GM21529 (cell line): Measurements from ENCODE around the gene DGKI.

Experiments
- ATAC-seq: cut with Tn5 transposase; IDR thresholded peaks from one replicate; pipeline ENCODE4 v1.9.1; 2021; ENCODE audit not compliant: unreplicated experiment

Gene DGKI

DNA sequence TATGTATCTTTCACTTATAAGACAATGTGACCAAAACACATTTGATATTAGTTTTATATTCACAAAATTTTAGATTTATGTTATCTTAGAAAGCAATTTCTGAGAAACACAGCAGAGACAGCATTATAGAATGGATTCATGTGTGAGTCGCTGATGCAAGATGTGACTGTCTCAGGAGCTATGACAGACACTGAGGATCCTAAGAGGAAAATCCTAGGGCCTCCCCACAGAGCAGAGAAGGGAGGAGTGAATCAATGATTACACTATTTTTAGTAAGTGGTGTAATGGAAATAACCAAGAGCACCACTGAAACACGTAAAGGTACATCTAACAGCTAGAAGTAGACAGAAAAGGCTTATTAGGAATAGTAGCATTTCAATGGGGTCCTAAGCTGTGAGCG is 299.3 kb downstream of the DGKI start:
- no peak for ATAC-seq

DNA sequence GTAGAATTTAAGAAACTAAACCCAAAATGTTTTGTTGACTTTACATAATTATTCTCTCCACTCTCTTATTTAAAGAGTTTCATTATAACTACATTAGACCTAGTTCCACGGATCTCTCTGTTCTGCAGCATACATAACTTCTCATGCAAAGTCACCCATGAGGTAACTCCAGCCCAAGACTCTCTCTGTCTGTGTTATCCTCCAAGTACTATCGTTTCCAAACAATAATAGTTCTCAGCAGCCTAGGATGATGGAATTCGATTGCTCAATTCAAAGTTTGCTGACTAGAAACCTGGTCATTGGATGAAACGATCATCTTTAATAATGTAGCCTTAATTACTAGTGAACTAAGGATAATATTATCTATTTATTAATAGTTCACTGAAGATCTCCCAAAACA is 300.1 kb downstream of the DGKI start:
- no peak for ATAC-seq

DNA sequence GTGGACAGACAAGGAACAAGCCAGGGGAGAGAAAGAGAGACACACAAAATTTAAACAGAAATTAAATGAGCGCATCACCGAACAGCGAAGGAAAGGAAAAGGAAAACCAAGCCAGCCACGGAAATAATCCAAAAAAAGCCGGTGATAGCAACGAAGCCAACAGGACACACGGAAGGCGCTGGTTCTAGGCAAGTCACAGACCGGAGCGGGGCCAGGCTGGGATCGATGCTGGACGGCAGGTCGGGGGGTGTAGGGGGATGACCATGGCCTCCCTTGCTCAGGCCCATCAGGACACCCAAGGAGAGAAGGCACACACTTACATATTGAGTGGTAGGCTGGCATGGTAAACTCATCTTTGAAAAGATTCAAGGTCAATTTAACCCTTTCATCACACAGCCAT is 300.8 kb downstream of the DGKI start:
- ATAC-seq: no peak

DNA sequence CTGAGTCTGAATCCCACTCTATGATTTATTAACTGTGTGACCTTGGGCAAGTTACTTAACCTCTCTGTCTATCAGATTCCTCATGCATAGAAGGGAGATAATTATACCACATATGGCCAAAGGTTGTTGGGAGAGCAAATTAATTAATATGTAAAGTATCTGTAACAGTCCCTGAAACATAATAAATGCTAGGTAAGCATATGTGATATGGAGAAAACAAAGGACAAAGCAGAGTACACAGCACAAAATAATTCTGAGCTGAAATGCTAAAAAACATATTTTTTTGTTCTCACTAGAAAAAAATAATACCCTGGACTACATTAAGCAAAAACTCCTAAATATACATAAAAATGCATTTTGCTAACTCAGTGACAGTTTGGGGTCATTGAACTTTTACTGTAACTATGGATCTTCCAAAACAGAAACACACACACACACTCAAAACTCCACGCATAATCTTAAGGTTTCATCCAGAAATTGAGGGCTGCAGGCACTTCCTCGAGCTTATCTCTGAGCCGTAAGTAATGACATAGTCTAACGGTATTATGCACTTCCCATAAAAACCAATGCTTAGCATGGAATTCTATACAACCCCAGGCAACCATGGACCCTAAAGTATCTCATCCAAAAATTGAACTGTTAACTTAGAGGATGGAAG is 301.6 kb downstream of the DGKI start:
- no peak for ATAC-seq

DNA sequence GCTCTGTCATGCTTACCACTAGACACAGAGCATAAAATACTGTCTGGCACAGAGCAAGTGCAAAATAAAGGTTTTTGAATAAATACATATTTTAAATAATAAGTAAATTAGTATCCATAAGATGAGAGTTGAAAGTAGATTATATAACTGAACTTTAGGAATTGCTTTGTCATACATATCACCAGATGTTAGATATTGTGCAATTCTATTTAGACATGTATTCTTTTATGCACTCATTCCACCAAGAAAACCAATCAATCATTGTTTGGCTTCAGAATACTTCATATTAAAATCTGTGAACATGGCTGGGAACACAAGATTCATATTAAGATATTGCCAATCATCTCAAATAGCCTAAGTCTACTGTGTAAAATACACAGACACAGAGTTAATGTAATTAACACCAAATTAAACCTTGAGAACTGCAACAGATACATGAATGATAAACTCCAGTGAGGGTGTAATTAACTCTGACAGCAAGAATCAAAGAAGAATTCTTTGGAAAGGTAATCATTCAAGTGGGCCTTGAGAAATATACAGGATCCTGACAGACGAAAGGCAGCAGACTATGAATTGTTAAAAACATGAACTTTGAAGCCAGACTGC is 302.2 kb downstream of the DGKI start:
- no peak for ATAC-seq

DNA sequence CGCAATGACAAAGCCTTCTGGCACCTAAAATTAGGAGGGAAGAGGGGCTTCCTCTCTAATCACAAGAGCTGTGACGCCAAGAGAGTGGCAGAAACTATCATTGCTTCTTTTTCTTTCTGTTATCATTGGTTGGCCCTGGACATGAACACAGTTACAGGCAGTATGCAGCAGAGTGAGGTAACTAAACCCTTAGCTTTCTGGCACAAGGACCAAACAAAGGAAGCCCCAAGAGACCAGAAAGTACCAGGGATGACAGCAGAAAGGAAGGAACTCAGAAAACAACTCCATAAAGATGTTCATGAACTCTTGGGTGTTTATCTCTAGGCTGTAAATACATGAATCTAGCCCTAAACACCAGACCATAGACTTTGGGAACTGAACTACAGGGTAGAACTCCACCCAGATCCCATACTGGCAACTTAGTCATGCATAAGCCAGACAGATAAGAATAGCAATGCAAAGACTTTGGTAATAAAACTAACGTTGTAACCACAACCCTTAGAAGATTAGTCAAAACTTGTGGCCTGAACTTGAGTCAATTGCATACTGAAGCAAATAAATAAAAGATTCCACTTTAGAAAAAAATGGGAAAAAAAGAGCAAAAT is 307.6 kb downstream of the DGKI start:
- no peak for ATAC-seq

DNA sequence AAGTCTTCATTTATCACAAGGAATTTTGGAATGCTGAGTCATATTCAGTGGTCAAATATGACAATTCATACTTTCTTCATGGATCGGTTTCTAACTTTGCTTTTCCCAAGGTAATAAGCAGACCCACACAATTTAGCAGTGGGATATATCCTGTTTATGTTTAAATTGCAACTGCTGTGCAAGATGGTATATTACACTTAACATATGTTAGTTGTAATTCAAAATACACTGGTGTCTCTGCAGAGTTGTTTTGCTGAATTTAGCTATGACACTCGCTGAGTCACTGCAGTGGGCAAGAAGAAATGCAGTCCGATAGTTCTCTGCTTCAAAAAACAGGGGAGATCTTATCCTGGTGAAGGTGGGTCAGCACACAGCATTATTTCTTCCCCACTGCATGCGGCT is 308.4 kb downstream of the DGKI start:
- ATAC-seq: no peak

DNA sequence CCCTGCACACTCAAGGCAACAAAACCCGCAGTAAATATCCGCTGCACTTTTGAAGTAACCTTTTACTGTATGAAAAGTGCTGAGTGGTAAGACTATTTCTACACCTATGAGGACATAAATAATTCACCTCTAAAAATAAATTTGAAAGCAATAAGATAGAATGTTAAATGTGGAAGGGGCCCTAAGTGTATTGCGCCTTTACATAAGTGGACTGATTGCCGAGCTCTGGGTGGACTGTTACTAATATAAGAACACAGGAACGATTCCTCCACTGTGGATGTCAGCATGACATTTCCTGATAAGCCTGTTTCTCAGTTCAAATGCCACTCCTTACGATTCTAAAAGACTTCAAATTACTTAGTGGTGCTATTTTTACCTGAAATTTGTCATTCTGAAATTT is 311.2 kb downstream of the DGKI start:
- ATAC-seq: no peak

DNA sequence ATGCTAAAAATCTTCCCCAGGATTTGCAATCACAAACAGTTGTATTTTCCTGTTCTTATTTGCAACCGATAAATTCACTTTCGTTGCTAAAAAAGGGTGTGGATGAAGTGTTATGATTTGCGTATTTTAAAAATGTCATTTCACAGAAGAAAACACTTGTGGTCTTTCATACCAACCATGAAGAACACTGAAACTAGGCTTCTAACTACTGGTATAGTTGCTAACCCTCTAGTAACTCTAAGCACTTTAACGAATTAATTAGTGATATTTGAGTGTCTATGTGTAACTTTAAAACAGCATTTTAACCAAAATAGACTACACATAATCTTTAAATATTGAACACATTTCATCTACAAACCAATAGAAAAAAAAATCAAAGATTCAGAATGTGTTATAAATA is 315.1 kb downstream of the DGKI start:
- ATAC-seq: no peak

DNA sequence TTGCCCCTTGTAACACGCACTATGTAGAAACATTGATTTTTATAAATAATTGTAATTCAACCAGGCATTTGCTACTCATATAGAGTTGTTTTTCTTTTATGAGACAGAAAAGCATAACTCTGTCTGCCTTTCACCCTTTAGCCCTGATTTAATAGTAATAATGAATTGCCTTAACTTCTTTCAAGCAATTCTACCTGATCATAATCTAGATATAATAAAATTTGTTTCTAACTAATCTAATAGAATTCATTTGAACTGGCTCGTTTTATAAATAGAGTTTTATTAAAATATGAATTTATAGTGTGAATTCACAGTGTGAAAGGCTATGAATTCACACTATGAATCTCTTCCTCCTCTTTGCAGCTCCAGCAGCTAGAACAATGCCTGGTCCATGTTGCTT is 319.1 kb downstream of the DGKI start:
- ATAC-seq: no peak

DNA sequence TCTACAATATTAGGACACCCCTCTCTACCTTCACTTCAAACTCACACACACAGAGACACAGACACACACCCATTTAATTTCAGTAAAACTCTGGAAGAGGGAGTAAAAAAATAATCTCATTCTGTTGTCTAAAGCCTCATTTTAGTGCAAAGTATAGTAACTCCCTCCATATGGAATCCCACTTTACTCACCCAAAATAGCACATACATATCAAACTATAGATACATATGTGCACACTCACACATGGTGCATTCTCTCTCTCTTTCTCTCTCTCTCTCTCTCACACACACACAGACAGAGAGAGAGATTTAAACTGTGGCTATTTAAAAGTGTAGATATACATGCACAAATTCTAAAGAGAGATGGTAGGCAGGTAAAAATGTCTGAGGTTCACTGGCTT is 323.6 kb downstream of the DGKI start:
- ATAC-seq: no peak

DNA sequence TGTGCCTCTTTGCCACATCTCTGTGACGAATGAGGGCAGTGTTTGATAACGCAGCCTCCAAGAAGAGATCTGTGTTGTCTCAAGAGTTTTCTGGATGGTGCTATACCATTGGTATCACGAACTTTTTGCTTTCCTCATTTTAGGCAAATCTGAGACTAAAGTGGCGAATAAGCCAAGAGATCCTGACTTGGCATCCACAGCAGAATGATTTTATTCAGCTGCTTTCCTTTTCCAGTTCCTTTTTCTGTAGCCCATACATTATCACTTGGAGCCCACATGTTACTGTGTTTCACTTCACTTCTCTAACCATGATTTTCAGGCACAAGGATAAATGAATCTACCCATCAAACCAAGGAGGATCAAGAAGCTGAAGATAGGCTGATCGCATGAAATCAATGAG is 325.3 kb downstream of the DGKI start:
- ATAC-seq: no peak

DNA sequence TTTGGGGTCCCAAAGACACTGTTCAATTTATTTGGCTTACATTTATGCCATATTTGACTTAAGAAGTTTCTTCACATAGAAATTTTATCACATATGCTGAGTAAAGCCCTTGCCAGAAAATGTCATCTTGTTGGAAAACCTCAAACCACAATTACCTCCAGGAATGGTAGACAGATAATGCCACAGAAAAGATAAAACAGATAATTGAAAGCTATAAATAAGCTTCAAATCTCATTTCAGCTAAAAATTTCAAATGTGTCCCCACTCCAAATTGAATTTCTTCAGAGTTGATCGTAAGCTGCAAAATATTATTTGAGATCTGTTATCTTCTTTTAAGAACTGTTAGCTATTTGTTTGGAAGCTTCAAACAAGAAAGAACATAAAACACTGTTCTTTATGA is 326.8 kb downstream of the DGKI start:
- no peak for ATAC-seq

DNA sequence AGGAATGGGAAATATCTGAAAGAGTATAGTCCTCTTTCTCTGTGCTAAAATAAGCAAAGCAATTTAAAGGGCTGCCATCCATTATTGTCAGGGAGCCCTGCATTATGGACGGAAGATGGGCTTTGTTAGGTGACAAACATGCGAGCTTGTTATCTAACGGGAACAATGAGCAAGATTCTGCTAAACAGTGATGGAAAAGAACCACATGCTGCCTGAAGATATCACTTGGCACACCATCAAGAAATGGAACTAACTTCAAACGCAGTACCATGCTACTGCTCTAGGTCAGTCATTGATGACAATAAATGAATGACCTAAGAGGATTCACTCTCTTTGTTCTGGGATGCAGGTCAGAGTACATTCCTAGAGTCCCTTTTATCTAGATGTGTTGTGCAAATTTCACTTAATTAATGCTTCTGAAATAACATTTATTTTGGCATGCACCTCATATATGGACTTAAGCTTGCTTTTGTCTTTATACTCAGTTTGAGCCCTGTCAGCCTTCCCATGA is 327.5 kb downstream of the DGKI start:
- no peak for ATAC-seq

DNA sequence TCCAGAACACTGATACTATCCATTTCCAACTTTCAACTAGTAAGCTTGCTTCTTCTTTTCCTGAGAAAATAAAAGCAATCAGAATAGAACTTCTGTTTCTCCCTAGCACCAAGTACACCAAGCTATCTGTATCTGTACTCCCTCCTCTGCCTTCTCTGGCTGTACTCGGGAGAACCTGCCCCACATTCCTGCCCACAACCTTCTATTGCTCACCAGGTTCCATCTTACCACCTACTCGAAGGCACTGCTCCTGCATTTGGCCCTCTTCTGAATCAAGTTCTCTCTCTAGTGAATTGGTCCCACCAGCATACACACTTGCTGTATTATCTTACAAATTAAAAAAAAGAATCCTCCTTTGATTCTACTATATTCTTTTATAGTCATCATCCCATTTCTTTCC is 333.7 kb downstream of the DGKI start:
- ATAC-seq: no peak

DNA sequence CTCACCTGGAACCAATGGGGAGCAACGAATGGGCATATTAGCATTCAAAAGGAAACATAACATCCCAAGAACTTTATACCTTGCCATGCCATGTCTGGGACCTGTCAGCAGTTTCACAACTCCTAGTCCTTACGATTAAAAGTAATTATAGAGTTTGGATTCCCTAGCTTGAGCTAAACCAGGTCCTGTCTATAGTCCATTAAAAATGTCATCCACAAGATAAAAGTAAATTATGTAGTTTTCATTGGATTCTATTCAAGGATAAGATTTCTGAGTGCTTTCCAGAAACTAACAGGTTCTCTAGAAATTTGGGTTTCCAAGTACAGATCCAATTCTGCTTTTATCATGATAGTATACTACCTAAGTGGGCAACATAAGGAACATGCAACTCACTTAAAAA is 339.7 kb downstream of the DGKI start:
- no peak for ATAC-seq

DNA sequence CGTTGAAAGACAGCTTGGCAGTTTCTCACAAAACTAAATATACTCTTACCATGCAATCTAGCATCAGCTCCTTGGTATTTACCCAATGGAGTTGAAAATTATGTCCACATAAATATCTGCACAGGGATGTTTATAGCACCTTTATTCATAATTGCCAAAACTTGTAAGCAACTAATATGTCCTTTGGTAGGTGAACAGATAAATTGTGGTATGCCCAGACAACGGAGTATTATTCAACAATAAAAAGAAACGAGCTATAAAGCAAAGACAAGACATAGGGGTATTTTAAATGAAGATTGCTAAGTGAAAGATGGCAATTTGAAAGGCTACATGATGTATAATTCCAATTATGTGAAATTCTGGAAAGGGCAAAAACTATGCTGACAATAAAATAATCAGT is 340.7 kb downstream of the DGKI start:
- no peak for ATAC-seq

DNA sequence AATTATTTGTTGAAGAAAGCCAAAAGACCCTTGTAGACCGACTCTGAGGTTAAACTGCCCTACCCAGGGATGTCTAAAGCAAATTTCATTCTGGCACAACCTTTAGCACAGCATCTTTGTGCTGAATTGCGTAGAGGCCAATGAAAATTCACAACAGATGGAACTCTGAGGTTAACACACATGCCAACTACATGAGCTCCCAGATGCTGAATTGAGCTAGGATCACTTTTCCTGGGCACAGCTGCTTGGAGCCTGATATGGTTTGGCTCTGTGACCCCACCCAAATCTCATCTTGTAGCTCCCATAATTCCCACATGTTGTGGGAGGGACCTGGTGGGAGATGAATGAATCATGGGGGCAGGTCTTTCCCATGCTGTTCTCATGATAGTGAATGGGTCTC is 345.2 kb downstream of the DGKI start:
- ATAC-seq: no peak

DNA sequence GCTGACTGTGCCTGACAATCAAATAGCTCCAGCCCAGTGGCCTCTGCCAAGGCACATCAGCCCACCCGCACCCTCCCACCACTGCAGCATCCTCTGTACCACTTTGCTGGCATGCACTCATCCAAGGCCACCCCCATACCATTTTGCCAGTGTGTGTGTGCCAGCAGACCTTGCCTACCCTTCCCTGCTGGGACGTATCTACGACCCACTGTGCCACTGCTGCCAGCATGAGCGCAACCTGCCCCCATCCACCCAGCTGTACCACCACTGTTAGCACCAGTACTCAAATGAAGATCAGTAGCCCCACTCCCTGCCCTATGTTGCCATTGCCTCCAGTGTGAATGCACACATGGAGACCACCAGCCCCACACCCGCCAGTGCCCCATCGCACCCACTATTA is 353.9 kb downstream of the DGKI start:
- ATAC-seq: no peak

DNA sequence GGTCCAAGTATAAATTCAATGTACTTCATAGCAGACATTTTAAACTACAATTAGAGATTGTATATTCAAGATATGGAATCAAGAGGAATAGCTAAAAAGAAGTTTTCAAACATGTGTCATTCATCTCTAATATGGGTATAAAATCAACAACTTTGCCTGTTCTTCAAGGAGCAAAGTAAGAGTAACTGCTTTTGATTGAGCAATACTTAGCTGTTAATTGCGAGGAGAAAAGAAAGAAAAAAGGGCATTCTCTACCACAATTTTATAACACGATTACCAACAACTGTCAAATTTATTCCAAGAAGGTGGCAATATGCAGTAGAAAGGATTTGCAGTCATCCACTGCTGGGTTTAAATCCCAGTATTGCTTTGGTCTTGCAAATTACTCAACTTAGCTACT is 356.9 kb downstream of the DGKI start:
- no peak for ATAC-seq

DNA sequence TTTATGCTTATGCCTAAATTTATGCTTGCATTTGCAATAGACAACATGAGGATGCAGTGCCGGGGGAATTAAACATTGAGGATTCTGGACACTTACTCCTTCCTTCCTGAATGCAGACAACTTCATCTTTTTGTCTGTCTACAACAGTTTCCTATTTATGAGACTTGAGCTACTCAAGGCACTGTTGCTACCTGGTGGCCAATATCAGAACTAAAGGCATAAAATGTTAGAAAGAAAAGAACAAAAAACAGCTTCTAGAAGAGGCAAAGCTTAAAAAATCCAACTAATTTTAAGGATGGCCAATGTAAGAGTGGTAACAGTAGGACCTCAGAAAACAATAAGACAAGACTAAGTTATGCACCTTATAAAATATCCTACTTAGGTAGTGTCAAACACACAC is 358.7 kb downstream of the DGKI start:
- no peak for ATAC-seq

DNA sequence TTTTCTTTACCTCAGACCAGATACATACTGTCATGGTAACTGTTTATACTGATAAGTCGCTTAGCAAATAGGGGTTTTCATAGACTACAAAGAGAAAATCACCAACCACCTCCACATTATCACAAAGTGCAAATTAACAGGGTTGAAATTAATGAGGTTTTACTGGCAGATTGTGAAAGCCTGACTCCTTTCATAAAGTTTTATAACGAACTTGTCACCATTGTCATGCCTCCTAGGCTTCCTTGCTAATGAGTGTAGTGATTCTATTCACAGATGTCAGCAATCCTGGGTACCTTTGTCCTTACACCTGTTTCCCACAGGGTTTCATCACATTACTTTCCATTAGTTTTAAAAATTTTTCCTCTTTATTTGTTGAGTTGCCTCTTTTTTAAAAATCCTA is 361.0 kb downstream of the DGKI start:
- no peak for ATAC-seq

DNA sequence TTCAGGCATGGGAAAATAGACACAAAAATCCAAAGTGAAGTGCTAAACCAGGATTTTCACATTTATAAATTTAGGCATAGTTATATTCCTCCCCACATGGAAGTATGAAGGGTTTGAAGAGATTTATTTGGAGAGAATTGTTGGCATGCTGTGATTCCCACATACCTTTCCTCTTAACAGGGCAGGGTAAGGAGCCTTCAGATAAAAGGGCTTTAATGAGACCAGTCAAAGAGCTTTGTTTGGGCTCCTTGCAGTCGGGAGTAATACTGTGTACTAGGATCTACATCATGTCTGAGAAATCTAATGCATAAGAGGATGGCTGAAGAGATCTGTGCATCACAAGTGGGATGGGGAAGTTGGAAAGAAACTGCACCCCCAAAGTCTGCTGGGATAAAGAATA is 362.4 kb downstream of the DGKI start:
- ATAC-seq: no peak
